Activated B cell treated with CpG ODN at 0.5 μM for 24 hours (primary cell): Measurements from ENCODE around the gene UNC50. TPM values are rescaled to one million over a fixed set of nuclear protein-coding genes. Genes with fewer than 3 reads are reported as not detected.

Experiments used
- ATAC-seq: fragments of 200-7000 bp; cut with Tn5 transposase; one replicate; pipeline ENCODE4 v1.10.0; 2021; ENCODE audit warnings: low read depth, mild to moderate bottlenecking, moderate library complexity
- CTCF ChIA-PET: fragments of 350-600 bp; sonication (Branson Sonifier 250); formaldehyde crosslinking; loops from one replicate; lab custom pipeline; 2021; ENCODE audit warnings: antibody characterized with exemption; lab: Charles Lee
- POLR2A ChIA-PET: fragments of 350-600 bp; sonication (Branson Sonifier 250); formaldehyde crosslinking; loops from one replicate; lab custom pipeline; 2021; ENCODE audit warnings: antibody characterized with exemption; lab: Charles Lee
- DNase-seq: peaks from one replicate; pipeline ENCODE4 v3.0.0; 2022
- H3K27ac Mint-ChIP-seq: one replicate; pipeline ENCODE4 v1.8.0; 2020; ENCODE audit warnings: mixed read lengths
- H3K27me3 Mint-ChIP-seq: one replicate; pipeline ENCODE4 v1.8.0; 2021; ENCODE audit warnings: mixed read lengths
- H3K36me3 Mint-ChIP-seq: one replicate; pipeline ENCODE4 v1.8.0; 2021; ENCODE audit warnings: low read depth, mixed read lengths
- H3K4me1 Mint-ChIP-seq: one replicate; pipeline ENCODE4 v1.8.0; 2021; ENCODE audit warnings: mixed read lengths
- H3K4me3 Mint-ChIP-seq: one replicate; pipeline ENCODE4 v1.8.0; 2020; ENCODE audit warnings: mild to moderate bottlenecking, mixed read lengths
- H3K9me3 Mint-ChIP-seq: one replicate; pipeline ENCODE4 v1.8.0; 2020; ENCODE audit warnings: mixed read lengths
- CTCF ChIP-seq: fragments of 200-600 bp; IDR thresholded peaks from one replicate; pipeline ENCODE4 v1.8.0; 2022; ENCODE audit warnings: antibody characterized with exemption, mild to moderate bottlenecking
- intact Hi-C: fragments of 100-400 bp; cut with micrococcal nuclease; formaldehyde crosslinking; loops from one replicate; pipeline ENCODE4 v1.15.1; 2024
- total RNA-seq: library from RNA; stranded (reverse); gene quantifications from 2 replicates; pipeline ENCODE4 v1.2.3, GENCODE V29; 2022

UNC50 gene
- total RNA-seq, 1 donor from 2014 or later = 36.3 TPM

- Mint-ChIP-seq H3K36me3 (peaks cover 14% of the 10 kb centered on the region), H3K9me3 (no peaks in the 10 kb centered on the region), H3K27ac (no peak overlapping the region), H3K4me1 (no peaks in the 10 kb centered on the region), H3K4me3 (no peak overlapping the region), H3K27me3 (no peaks in the 10 kb centered on the region)
- TF ChIP-seq CTCF = no peak
- POLR2A ChIA-PET = interaction anchor here (0.7 kb wide), 1 partner anchor 132 kb away, joined by 3 read pairs; no protein-coding TSS in a partner anchor
- no peak for ATAC-seq
- CTCF ChIA-PET = interaction anchor here (1.3 kb wide), 1 partner anchor 26 kb away, joined by 3 read pairs; no protein-coding TSS in a partner anchor
- no peak for DNase-seq
- intact Hi-C loops = no loop called here
Measured at GRCh38 chr2:98623657-98624056, 15.3 kb downstream of the UNC50 start.

- ATAC-seq (no peak), DNase-seq (no peak)
- POLR2A ChIA-PET = interaction anchor here (0.5 kb wide), 1 partner anchor 46 kb away, joined by 4 read pairs; no protein-coding TSS in a partner anchor
- Mint-ChIP-seq H3K27ac (no peak overlapping the region), H3K27me3 (no peaks in the 10 kb centered on the region), H3K9me3 (no peaks in the 10 kb centered on the region), H3K4me3 (no peak overlapping the region), H3K4me1 (peaks cover under 1% of the 10 kb centered on the region), H3K36me3 (peaks cover 36% of the 10 kb centered on the region)
- TF ChIP-seq CTCF = no peak
- CTCF ChIA-PET = interaction anchor here (1.0 kb wide), 1 partner anchor 17 kb away, joined by 3 read pairs; no protein-coding TSS in a partner anchor
- intact Hi-C loops = no loop called here
Measured at GRCh38 chr2:98632351-98632750, 24.0 kb downstream of the UNC50 start.

GRCh38 chr2:98634406-98635092, 26.2 kb downstream of the UNC50 start:
- DNase-seq (no peak), ATAC-seq (no peak)
- Mint-ChIP-seq H3K36me3 (peaks cover 41% of the 10 kb centered on the region), H3K4me1 (peaks cover 9% of the 10 kb centered on the region), H3K9me3 (no peaks in the 10 kb centered on the region), H3K27me3 (no peaks in the 10 kb centered on the region), H3K4me3 (no peak overlapping the region), H3K27ac (peak overlapping the region; percentile 4)
- CTCF ChIA-PET = no interaction called here
- intact Hi-C loops = no loop called here
- TF ChIP-seq CTCF = no peak
- POLR2A ChIA-PET = no interaction called here

- ATAC-seq = peak; percentile 56
- Mint-ChIP-seq H3K9me3 (no peaks in the 10 kb centered on the region), H3K27me3 (no peaks in the 10 kb centered on the region), H3K36me3 (peaks cover 37% of the 10 kb centered on the region), H3K27ac (peak overlapping the region; percentile 83), H3K4me1 (peaks cover 9% of the 10 kb centered on the region), H3K4me3 (peak overlapping the region; percentile 76)
- DNase-seq = no peak
- POLR2A ChIA-PET = no interaction called here
- intact Hi-C loops = no loop called here
- CTCF ChIA-PET = interaction anchor here (0.6 kb wide), 1 partner anchor 8 kb away, joined by 3 read pairs; no protein-coding TSS in a partner anchor
- no peak for TF ChIP-seq CTCF
Measured at GRCh38 chr2:98637401-98638147, 29.2 kb downstream of the UNC50 start.

GRCh38 chr2:98643496-98644100, 35.2 kb downstream of the UNC50 start:
- Mint-ChIP-seq H3K9me3 (no peaks in the 10 kb centered on the region), H3K27me3 (no peaks in the 10 kb centered on the region), H3K36me3 (peaks cover 26% of the 10 kb centered on the region), H3K4me1 (peaks cover 10% of the 10 kb centered on the region), H3K4me3 (no peak overlapping the region), H3K27ac (no peak overlapping the region)
- DNase-seq (no peak), ATAC-seq (no peak)
- ChIA-PET CTCF (no interaction called here), POLR2A (no interaction called here)
- no peak for TF ChIP-seq CTCF
- intact Hi-C loops = no loop called here
